GM21619 (cell line): ENCODE measurements around the gene DGCR8.

ENCODE experiments used
- ATAC-seq: cut with Tn5 transposase; IDR thresholded peaks from one replicate; pipeline ENCODE4 v1.9.1; 2021; ENCODE audit not compliant: unreplicated experiment

Gene DGCR8

DNA sequence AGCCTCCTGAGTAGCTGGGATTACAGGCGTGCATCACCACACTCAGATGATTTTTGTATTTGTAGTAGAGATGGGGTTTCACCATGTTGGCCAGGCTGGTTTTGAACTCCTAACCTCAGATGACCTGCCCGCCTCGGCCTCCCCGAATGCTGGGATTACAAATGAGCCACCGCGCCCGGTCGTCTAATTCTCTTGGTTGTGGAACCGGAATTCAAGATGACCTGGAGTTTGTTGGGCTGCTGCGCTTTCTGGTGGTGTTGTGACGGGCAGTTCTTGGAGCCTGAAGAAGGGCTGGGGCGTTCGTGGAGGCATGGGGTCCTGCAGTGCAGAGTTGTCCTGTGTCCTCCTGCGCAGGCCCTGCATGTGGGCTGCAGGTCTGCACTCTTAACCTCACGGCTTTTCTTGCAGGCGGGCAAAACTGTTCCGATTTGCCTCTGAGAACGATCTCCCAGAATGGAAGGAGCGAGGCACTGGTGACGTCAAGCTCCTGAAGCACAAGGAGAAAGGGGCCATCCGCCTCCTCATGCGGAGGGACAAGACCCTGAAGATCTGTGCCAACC lies 41.9 kb downstream of the DGCR8 start:
- no peak for ATAC-seq

DNA sequence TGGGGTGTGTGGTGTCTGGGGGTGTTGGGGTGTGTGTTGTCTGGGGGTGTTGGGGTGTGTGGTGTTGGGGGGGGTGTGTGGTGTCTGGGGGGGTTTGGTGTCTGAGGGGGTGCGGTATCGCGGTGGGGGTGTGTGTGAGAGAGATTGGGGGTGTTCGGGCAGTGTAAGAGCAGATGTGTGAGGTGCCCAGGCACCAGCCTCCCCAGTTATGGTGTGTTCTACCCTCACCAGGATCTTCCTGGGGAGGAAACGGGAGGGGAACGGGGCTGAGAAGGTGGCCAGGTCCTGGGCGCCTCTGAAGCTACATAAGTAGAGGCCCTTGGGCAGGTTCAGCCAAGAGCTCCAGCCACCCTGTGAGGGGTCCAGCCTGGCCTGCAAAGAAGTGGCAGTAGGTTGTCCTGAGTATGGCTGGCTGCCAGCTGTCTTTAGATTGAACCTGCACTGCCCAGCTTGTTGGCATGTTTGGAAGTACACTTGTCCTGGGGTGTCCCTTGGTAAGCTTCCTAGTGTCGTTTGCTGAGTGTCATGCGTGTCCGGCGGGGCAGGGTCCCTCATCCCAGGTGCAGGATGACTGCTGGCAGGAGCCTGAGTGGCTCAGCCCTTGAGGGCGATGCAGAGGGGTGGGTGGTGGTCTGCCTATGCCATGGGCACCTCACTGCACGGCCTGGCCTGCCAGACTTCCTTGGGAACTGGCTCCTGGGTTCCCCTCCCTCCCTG lies 43.5 kb downstream of the DGCR8 start:
- ATAC-seq: no peak

DNA sequence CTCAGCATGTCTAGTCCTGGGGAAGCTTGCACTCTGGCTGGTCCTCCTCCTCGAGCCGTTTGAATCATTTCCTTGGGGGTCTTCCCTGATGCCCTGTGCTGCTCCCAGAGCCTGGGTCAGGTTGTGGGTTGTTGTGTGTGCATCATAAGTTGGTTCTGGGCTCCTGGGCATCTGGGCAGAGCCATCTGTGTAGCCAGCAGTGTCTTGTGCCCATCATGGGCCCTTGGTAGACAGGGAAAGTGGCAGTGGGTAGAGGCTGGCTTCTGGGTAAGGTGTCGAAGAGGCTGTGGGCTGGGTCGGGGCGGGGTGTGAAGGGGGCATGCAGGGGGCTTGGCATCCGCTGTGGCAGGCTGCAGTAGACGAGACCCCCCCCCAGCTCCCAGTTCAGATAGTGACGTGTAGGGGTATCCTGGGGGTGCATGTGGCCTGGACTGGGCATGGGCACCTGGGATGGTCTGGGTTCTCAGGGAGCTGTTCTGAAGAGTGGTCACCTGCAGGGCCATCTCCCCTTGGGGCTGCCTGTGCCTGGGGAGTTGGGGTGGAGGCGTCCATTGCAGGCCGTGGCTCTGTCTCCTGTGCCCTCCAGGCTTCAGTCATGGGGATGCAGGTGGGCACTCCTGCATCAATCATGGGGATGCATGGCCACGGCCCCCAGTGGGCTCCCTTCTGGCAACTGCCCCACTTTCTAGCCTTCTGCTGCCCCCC lies 44.2 kb downstream of the DGCR8 start:
- no peak for ATAC-seq

DNA sequence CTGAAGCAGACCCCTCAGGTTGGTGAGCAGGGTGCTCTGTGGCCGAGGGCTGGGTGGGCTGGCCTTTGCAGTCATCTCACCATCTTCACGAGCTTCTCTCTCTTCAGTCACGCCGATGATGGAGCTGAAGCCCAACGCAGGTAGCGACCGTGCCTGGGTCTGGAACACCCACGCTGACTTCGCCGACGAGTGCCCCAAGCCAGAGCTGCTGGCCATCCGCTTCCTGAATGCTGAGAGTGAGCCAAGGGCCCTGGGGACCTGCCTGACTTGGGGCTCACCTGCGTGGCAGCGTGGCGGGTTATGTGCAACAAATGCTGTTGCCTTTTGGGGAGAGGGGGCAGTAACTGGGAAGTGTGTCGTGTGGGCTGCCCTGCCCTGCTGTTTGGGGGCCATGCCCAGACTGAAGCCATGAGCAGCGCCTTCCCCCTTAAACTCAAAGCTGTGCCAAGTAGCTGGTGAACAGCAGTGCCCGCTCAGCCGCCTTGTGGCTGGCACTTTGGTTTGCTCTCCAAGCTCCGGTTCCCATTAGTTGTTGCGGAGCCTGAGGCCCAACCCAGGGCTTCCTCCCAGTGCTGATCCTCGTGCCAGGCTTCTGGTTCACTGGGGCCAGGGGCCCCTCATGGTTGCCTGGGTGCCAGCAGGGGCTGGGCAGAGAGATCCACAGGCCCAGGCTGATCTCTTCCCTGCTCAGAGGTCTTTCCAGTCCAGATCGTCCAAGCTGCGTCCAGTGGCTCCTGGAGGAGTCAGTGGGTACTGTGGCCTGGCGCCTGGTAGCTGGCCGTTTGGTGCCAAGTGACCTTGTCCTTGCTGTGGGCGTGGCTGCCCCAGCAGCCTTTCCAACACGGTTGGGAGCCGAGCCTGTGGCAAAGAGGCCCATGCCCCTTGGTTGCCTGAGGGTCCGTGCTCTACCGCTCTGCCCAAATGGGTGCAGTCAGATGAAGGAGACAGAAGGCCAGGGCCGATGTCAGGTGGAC lies 45.4 kb downstream of the DGCR8 start:
- ATAC-seq: no peak

DNA sequence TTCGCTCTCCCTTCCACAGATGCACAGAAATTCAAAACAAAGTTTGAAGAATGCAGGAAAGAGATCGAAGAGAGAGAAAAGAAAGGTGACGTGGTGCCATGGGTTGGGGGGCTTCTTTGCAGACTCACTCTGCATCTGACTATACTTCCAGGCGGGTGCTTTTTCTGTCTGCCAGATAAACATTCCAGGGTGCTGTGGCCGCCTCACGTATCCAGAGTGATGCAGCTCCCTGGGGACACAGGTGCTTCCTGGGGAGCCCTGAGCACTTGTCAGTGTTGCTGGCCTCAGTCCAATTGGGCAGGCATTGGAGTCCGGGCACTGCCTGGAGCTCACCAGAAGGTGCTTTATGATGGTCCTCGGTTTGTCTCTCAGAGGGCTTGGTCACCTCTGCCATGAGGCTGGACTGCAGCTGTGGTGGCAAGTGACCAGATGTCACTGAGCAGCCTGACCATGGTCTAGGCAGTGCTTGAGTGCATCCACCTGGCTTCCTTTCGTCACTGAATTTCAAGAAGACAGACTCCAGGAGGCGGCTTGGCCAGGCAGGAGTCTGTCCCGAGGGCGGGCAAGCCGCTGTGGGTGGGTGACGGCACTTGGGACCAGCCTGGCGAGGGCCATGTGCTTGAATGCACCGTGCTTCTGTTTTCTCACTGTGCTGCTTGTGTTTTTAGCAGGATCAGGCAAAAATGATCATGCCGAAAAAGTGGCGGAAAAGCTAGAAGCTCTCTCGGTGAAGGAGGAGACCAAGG lies 46.4 kb downstream of the DGCR8 start:
- no peak for ATAC-seq

DNA sequence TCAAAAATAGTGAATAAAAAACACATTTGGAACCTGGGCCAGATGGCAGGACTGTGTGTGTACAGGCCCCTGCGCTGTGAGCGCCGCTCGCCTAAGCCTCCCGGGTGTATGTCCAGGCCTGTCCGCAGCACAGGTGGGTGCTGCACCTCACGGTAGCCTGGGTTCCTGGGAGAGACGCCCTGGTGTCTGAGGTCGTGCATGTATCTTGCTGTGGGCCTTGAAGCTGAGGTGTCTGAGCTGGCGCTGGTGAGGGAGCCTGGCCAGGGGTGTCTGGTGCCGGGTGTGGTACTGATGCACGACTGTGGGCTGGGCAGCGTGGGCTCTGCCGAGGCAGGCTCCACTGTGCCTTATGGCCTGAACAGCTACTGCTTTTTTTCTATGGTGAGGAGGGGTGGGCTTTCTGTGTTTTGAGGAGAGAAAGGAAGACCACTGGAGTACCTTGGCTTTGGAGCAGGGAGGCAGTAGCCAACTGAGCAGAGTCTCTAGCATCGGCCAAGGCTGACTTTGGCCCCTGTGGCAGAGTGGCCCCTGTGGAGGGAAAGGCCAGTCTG lies 47.4 kb downstream of the DGCR8 start:
- ATAC-seq: no peak

DNA sequence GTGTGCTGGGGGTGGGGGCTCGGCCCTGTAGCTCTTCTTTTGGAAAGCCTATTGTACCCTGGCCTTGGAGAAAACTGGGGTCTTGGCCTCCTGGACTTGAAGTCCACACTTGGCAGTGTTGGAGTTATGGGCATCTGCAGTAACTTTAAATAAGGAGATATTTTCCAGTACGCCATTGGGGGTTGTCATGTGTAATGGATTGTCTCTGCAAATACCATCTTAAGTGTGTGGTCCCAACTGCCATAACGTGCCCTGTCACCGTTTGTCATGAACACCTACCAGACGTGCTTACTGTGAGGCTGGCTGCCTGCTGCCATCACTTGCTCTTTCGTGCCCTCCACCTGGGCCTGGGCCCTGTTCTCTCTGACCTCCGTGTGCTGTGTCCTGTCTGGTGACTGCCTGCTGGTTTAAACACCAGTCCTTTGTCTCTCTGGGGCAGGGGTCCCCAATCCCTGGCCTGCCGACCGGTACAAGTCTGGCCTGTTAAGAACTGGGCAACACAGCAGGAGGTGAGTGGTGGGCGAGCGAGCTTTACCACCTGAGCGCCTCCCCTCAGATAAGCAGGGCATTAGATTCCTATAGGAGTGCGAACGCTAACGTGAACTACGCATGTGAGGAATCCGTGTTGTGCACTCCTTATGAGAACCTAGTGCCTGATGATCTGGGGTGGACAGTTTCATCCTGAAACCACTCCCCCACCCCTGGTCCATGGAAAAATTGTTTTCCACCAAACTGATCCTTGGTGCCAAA lies 48.0 kb downstream of the DGCR8 start:
- ATAC-seq: no peak

DNA sequence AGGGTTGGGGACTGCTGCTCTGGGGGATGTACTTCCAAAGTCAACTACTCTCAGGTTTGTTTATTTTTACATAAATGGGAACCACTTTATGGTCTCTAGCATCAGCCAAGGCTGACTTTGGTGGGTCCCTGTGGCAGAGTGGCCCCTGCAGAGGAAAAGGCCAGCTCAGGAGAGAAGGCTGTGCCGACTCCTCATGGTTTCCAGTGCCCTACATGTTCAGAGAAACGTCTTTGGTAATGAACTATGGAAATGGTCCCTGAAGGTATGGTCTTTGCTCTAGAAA lies 48.5 kb downstream of the DGCR8 start:
- no peak for ATAC-seq

DNA sequence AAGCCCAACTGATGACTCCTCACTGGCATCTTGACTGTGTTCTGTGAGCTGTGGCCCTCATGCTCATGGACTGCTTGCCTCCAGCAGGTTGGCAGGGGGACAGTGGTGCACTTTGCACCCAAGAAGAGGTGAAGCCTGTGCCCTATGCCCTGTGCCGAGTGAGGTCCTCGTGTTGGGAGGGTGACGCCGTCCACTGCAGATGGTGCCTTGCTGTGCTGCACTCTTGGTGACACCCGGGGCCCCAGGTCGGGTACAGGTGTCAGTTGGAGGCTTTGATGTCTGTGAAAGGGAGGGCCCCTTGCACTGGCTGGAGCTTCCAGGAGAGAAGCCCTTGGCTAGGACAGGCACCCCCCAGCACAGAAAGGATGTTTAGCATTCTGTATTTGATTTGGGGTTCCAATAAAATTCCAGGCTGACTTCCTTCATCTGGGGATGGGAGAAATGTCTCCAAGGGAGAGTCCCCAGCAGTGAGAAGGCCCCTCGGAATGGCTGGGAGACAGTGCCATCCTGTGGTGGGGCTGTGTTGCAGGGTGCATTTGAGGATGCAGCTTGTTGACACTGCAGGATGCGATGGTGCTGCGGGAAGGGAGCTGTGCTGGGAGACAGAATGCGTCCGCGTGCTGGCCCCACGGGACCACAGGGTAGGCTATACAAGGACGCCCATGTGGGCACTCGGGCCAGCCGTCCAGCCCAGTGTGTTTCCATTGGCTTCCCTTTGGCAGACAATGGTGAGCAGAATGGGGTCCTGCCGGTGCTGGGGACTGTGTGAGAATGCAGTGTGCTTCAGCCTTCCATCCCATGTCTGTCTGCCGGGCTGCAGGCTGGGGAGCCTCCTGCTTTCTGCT lies 49.1 kb downstream of the DGCR8 start:
- no peak for ATAC-seq

DNA sequence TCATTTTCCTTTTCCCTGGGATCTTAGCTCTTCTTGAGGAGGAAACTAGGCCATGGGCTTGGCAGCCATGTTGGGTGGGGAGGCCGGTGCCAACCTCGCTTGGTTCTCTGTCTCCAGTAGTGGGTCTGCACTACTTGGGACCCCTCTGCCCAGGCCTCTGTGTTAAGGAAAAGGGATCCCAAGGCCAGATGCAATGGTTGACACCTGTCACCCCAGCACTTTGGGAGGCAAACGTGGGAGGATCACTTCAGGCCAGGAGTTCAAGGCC lies 49.6 kb downstream of the DGCR8 start:
- no peak for ATAC-seq

DNA sequence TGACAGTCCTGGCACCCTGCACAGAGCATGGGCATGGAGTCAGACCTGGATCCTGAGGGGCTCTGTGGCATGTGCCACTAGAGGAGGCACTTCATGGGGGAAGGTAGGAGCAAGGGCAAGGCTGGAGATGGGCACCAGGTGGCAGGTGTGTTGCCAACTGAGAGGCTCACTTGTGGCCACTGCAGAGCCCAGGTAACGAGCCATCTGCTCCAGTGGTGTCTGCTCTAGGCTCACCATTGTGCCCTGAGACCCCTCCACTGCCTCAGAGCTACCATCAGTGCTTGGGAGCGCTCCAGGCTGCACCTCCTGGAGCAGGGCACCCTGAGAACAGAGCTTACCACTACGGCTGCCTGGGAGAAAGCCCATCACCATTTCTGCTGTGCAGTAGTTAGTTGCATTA lies 50.3 kb downstream of the DGCR8 start:
- no peak for ATAC-seq

DNA sequence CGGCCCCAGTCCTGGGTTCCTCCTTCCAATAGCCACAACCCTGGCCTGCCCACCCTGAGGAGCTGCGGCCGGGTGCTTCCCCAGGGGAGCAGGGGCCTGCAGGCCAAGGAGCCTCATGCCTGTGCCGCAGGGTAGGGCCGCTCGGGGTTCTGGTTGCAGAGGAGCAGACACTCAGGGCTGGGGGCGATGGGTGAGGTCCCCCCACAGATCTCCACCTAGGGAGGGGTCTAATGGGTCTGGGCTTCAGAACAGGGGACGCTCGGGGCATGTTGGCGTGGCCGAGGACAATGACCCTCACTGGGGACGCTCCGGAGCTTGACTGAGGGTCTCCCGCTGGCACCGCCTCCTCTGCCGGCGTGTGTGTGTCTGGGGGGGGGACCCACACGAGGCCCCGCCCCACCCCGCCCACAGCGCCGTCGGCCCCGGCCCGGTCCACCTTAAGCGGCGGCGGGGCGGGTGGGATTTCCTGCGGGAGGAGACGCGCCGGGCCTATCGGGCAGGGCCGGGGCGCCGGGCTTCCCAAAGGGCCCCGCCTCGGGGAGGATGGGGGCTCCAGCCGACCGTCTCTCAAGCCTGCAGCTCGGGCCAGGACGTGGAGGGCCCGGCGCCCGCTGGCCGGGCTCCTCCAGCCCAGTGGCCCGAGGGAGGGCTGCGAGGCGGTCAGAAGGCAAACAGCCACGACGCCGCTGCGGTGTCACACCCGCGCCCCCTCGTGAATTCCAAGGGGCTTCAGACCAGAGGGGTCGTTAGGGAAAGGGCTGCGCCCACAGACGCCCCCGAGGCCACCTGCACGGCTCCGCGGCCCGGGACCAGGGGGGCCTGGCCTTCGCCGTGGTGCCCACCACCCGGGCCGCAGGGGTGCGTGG lies 50.9 kb downstream of the DGCR8 start:
- no peak for ATAC-seq

DNA sequence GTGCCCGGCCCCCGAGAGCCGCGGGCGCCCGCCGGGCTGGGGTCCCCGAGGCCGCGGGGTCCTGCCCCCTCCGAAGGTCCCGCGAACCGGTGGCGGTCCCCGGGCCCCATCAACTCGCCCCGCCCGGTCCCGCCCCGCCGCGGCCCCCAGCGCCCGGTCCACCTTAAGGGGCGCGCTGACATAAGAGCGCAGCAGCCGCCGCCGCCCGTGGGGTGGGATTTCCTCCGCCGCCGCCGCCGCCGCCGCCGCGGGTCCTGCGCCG lies 51.5 kb downstream of the DGCR8 start, which contains the start of gene ZDHHC8:
Gene ZDHHC8, plus strand, starts transcription at position 208 of the 262 bp plus-strand sequence. CDS start 144 bp downstream, outside the sequence.
- no peak for ATAC-seq

DNA sequence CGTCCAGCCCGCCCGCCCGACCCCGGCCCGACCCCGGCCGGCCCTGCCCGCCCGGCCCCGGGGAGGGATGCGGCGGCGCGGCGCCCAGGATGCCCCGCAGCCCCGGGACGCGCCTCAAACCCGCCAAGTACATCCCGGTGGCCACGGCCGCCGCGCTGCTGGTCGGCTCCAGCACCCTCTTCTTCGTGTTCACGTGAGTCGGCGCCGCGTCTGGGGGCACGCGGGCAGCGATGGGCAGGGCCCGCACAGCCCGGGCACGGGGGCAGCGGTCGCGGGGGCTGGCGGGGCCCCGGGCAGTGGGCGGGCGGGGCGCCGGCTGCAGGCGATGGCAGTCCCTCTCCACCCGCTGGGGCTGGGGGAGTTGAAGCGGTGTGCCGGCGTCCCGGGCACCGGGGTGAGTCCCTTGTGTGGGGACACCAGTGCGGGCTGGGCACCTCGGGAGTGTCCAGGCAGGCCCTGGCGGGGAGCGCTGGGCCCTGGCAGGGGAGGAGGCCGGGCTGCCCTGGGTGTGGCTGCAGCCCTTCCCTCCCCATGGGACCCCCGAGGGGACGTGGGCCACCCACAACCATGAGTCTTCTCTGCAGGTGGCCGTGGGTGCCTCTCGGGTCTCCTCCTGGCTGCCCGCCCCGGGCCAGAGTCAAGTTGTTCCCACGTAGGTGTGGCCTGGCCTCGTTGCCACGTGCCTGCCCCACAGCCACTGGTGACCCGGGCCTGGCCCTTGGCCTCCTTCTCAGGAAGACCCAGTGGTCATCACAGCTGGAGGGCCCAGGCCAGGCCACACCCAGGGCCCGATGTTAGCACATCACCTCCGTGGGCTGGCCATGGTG lies 52.0 kb downstream of the DGCR8 start:
- ATAC-seq: no peak

DNA sequence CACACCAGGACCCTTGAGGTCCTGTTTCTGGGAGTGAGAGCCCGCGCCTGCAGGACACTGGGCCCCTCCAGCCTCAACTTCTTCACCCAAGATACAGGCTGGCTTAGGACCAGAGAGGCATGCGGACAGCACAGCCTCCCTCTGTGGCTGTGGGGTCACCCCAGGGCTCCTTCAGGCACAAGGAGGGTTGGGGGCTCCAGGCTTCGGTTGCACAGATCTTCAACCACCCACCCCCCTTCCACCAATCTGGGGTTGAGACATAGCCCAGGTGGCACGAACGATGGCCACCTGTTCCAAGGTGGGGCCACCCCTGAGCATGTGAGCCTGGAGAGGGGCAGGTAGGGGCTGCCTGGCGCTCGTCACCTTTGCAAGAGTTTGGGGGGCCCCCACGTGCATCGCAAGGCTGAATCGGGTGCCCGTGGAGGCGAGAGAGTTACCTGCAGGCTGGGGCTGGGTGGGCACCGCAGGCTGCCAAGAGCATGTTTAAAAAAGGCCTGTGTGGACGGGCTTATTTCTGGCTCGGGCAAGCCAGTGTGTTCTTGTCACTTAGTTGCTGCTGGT lies 52.7 kb downstream of the DGCR8 start:
- no peak for ATAC-seq

DNA sequence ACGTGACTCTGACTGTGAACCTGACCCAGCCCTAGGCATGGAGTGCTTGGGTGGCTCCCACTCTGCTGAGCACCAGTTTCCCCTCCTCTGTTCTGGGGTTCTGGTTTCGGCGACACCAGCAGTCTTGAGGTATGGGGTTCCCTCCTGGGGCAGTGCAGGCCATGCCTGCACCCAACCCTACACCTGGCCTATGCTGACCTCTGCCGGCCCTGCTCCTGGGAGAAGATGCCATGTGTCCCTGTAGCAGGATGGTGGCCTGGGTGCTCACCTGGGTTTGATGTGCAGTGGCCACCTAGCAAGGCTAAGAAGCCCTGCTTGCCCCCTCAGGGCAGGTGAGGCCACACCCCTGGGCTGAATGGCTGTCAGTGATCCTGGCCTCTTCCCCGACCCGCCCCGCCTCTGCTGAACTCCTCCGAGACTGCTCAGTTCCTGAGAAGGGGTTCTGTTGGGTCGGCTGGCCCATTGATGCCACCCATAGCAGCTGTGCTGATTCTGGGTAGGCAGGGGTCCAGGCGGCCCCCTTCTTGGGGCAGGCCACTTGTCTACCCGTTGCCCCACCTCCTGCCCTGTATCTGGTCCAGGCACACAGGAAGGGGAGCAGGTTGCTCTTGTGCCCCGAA lies 54.0 kb downstream of the DGCR8 start:
- no peak for ATAC-seq

DNA sequence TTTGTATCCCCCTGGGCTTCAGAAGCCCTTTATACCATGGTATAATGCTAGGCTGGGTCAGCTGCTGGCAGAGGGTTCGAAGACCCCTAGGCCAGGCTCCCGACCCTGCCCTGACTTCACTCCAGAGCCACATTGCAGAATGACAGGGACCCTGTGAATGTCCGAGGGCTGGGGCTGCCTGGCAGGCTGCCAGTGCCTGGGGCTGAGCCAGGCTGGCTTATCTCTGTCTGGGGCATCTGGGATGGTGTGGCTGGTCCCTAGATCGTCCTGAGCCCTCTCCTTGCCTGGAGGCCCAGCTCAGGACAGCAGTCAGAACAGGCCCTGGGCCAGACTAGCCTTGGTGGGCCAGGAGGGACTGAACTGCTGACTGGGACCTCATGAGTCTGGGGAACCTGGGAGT lies 55.2 kb downstream of the DGCR8 start:
- no peak for ATAC-seq
